HepG2 (cell line): Measurements from ENCODE around the gene PYGB. TPM values are rescaled to one million over a fixed set of nuclear protein-coding genes. Genes with fewer than 3 reads are reported as not detected.
A peak's percentile ranks its signal among the peaks of the same experiment; 100 is the strongest.

Experiments
- CBFB ChIP-seq: sonication (generic); formaldehyde crosslinking; IDR thresholded peaks from 2 replicates; pipeline ENCODE4 v1.4.0; 2020; ENCODE audit warnings: missing genetic modification reagents
- CCAR2 ChIP-seq: fragments of 200-400 bp; formaldehyde crosslinking; optimal IDR thresholded peaks from 2 replicates; pipeline ENCODE3; 2018; ENCODE audit warnings: low read depth, mild to moderate bottlenecking, low read length, moderate library complexity
- CSRNP2 ChIP-seq: sonication (generic); formaldehyde crosslinking; conservative IDR thresholded peaks from 2 replicates; pipeline ENCODE4 v1.8.0; 2022; ENCODE audit warnings: low read depth, missing genetic modification reagents
- DNMT3B ChIP-seq: conservative IDR thresholded peaks from 2 replicates; pipeline ENCODE4 v1.6.1; 2016; ENCODE audit warnings: missing biosample characterization, control low read depth
- FOXM1 ChIP-seq: sonication (generic); formaldehyde crosslinking; IDR thresholded peaks from 2 replicates; pipeline ENCODE4 v1.5.0; 2020; ENCODE audit warnings: missing genetic modification reagents
- KLF15 ChIP-seq: sonication (generic); formaldehyde crosslinking; IDR thresholded peaks from 2 replicates; pipeline ENCODE4 v1.8.1; 2023; ENCODE audit warnings: borderline replicate concordance, mild to moderate bottlenecking, inconsistent platforms, missing genetic modification reagents, mixed read lengths
- SKI ChIP-seq: fragments of 450-650 bp; IDR thresholded peaks from one replicate; pipeline ENCODE4 v1.6.1; 2018; ENCODE audit warnings: mild to moderate bottlenecking; ENCODE audit not compliant: partially characterized antibody
- THYN1 ChIP-seq: sonication (generic); formaldehyde crosslinking; IDR thresholded peaks from 2 replicates; pipeline ENCODE4 v1.8.1; 2023; ENCODE audit warnings: low read depth, mild to moderate bottlenecking, moderate library complexity, missing genetic modification reagents, borderline replicate concordance
- ZBTB2 ChIP-seq: sonication (generic); formaldehyde crosslinking; IDR thresholded peaks from 2 replicates; pipeline ENCODE4 v1.8.0; 2022; ENCODE audit warnings: low read depth, missing genetic modification reagents
- ZNF160 ChIP-seq: sonication (generic); formaldehyde crosslinking; IDR thresholded peaks from 2 replicates; pipeline ENCODE4 v1.8.0; 2022; ENCODE audit warnings: mild to moderate bottlenecking, inconsistent platforms, missing genetic modification reagents
- ZNF383 ChIP-seq: sonication (generic); formaldehyde crosslinking; IDR thresholded peaks from 2 replicates; pipeline ENCODE4 v1.4.0; 2020; ENCODE audit warnings: missing genetic modification reagents, mild to moderate bottlenecking, borderline replicate concordance
- ZNF790 ChIP-seq: sonication (generic); formaldehyde crosslinking; IDR thresholded peaks from 2 replicates; pipeline ENCODE4 v1.8.0; 2022; ENCODE audit warnings: missing genetic modification reagents, mild to moderate bottlenecking, borderline replicate concordance
- polyA plus RNA-seq, 8 experiments: library from polyadenylated mRNA; depleted of rRNA in 3 of 8; stranded (reverse) in 7 of 8; unstranded in 1 of 8; fragments of >200 nt; fragmentation: Illumina TruSeq in 4 of 8; extraction: Trizol in 4 of 8; gene quantifications; 2 replicates each; pipeline versions ENCODE4 v1.2.1 to v1.2.3, GENCODE V29; 2011 to 2016; ENCODE audit warnings: low read depth in 4 of 8, missing spikeins in 1 of 8, mixed read lengths in 1 of 8; ENCODE audit not compliant: insufficient read depth in 1 of 8
- total RNA-seq, 5 experiments: library from RNA; depleted of rRNA; stranded (reverse); fragments of >200 nt; fragmentation: Illumina TruSeq; extraction: Trizol; gene quantifications; 2 replicates each; pipeline ENCODE4 v1.2.3, GENCODE V29; 2016; ENCODE audit warnings: low read depth in 1 of 5
- TF ChIP-seq, protein P1 (sequence below), 2 experiments: fragments of 450-650 bp in 1 of 2; sonication (generic) in 1 of 2; formaldehyde crosslinking in 1 of 2; IDR thresholded peaks; 2 replicates each; pipeline versions ENCODE4 v1.6.1 to v1.8.0; 2016 to 2022; ENCODE audit warnings: antibody characterized with exemption in 1 of 2, mild to moderate bottlenecking in 1 of 2, missing genetic modification reagents in 1 of 2
- TF ChIP-seq, protein P2 (sequence below): sonication (generic); formaldehyde crosslinking; IDR thresholded peaks from 2 replicates; pipeline ENCODE4 v1.8.0; 2022; ENCODE audit warnings: mild to moderate bottlenecking, missing genetic modification reagents, moderate library complexity

Gene PYGB
- total and polyA plus RNA-seq, 2 of the 13 experiments (the other 11 are each of a cell fraction or from before 2014, with no cell fraction given): 24.2 to 86.3 TPM

DNA sequence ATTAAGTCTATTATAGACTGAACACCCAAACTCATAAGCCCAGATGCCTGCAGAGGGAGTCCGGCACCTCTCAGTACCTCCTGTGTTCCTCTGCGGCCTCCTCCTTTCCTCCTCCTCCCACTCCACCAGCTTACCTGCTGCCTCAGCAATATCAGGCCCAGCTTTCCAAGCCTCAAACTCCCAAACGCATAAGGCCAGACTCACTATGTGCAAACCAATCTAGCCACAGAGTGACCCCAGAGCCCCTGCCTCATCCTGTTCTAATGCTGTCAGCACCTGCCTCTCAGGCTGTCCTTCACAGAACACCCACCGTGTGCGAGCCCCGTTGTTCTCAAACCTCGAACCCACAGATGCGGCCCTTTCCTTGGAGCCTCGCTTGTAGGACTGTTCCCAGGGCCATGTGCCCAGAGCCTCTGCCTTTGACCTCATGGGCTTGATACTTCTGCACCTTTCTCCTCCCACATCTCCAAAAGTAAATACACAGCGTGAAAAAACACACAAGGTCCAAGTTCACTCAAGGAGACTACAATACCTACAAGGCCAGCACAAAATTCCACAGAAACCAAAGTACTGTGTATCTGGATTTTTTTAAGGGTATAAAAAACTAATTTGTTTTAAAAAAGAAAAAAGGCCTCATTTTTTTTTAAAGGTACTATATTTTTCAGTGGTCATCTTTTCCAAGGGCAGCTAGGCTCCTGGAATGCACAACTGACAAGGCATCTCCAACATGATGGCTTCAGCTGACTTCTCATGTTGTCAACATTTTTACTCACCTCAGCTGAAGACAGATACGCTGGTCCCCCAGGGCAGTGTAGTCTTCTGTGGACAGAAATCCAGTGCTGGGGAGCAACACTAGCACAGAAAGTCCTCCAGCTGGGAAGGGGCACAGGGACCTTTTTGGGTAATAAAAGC is 90.5 kb downstream of the PYGB start (continued):
- TF ChIP-seq KLF15: peak; percentile 88; the same call in 1 of the 2 replicates
- TF ChIP-seq ZNF383 (CRISPR knock-in tag): no peak
- TF ChIP-seq, protein P1, sequence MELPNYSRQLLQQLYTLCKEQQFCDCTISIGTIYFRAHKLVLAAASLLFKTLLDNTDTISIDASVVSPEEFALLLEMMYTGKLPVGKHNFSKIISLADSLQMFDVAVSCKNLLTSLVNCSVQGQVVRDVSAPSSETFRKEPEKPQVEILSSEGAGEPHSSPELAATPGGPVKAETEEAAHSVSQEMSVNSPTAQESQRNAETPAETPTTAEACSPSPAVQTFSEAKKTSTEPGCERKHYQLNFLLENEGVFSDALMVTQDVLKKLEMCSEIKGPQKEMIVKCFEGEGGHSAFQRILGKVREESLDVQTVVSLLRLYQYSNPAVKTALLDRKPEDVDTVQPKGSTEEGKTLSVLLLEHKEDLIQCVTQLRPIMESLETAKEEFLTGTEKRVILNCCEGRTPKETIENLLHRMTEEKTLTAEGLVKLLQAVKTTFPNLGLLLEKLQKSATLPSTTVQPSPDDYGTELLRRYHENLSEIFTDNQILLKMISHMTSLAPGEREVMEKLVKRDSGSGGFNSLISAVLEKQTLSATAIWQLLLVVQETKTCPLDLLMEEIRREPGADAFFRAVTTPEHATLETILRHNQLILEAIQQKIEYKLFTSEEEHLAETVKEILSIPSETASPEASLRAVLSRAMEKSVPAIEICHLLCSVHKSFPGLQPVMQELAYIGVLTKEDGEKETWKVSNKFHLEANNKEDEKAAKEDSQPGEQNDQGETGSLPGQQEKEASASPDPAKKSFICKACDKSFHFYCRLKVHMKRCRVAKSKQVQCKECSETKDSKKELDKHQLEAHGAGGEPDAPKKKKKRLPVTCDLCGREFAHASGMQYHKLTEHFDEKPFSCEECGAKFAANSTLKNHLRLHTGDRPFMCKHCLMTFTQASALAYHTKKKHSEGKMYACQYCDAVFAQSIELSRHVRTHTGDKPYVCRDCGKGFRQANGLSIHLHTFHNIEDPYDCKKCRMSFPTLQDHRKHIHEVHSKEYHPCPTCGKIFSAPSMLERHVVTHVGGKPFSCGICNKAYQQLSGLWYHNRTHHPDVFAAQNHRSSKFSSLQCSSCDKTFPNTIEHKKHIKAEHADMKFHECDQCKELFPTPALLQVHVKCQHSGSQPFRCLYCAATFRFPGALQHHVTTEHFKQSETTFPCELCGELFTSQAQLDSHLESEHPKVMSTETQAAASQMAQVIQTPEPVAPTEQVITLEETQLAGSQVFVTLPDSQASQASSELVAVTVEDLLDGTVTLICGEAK (IDR thresholded peaks at IDR 0.05): no peak
- TF ChIP-seq, protein P1 (CRISPR knock-in tag; IDR thresholded peaks at IDR 0.05): peak; percentile 93
- TF ChIP-seq THYN1 (CRISPR knock-in tag): no peak
- TF ChIP-seq SKI: peak; percentile 67
- TF ChIP-seq ZBTB2 (CRISPR knock-in tag): no peak
- no peak; the same call in 1 of the 2 replicates for TF ChIP-seq ZNF790 (CRISPR knock-in tag)
- peak; percentile 95; the same call in 1 of the 2 replicates for TF ChIP-seq DNMT3B (CRISPR knock-in tag)
- TF ChIP-seq CSRNP2 (CRISPR knock-in tag): no peak
- TF ChIP-seq CCAR2: no peak
- no peak for TF ChIP-seq CBFB (CRISPR knock-in tag)
- TF ChIP-seq, protein P2, sequence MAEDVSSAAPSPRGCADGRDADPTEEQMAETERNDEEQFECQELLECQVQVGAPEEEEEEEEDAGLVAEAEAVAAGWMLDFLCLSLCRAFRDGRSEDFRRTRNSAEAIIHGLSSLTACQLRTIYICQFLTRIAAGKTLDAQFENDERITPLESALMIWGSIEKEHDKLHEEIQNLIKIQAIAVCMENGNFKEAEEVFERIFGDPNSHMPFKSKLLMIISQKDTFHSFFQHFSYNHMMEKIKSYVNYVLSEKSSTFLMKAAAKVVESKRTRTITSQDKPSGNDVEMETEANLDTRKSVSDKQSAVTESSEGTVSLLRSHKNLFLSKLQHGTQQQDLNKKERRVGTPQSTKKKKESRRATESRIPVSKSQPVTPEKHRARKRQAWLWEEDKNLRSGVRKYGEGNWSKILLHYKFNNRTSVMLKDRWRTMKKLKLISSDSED (CRISPR knock-in tag): no peak
- TF ChIP-seq FOXM1 (CRISPR knock-in tag): 0 out of 2 replicates have a peak, but pooled peaks have one; percentile 9
- TF ChIP-seq ZNF160: peak; percentile 76; the same call in 1 of the 2 replicates
